Activated CD8-positive, alpha-beta memory T cell treated with anti-CD3 and anti-CD28 coated beads for 36 hours (primary cell): ENCODE data around the gene NEK6. TPM values are rescaled to one million over a fixed set of nuclear protein-coding genes. Genes with fewer than 3 reads are reported as not detected.

Experiments
- CTCF ChIA-PET: fragments of 350-600 bp; sonication (Branson Sonifier 250); formaldehyde crosslinking; loops from one replicate; lab custom pipeline; 2021; ENCODE audit warnings: antibody characterized with exemption; lab: Charles Lee
- POLR2A ChIA-PET: fragments of 350-600 bp; sonication (Branson Sonifier 250); formaldehyde crosslinking; loops from one replicate; lab custom pipeline; 2021; ENCODE audit warnings: antibody characterized with exemption; lab: Charles Lee
- total RNA-seq, 2 experiments: library from RNA; stranded (reverse); gene quantifications; one replicate each; pipeline ENCODE4 v1.2.3, GENCODE V29; 2021

The NEK6 gene
- total RNA-seq, 2 experiments from 2014 or later, result 26.5 to 29.4 TPM

- CTCF ChIA-PET, result no interaction called here
- POLR2A ChIA-PET, result no interaction called here
Observed at GRCh38 chr9:124375726-124376125, 118.0 kb downstream of the NEK6 start.

DNA sequence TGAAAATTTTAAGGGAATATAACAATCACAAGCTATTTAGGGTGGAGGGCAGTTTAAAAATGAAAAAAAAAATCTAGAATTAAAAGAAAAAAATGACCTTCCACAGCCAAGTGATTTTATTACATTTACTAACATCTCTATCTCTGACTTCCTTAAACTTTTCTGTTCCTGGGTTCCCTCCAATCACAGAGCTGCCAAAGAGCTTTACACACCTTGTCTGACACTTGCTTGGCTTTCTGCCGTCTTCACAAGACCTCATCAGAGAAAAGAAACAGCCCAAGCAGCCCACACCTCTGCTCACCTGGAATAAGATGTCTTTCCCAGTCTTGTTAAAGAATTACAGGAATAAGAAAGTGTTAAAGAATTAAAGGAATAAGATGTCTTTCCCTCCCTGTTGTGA lies 118.6 kb downstream of the NEK6 start:
- ChIA-PET CTCF (no interaction called here), POLR2A (no interaction called here)

GRCh38 chr9:124377551-124378406 lies 120.0 kb downstream of the NEK6 start:
- ChIA-PET CTCF (interaction anchor here (0.5 to 0.8 kb wide), 2 partner anchors 9 to 1416 kb away, joined by 3 read pairs; no protein-coding TSS in a partner anchor), POLR2A (no interaction called here)

DNA sequence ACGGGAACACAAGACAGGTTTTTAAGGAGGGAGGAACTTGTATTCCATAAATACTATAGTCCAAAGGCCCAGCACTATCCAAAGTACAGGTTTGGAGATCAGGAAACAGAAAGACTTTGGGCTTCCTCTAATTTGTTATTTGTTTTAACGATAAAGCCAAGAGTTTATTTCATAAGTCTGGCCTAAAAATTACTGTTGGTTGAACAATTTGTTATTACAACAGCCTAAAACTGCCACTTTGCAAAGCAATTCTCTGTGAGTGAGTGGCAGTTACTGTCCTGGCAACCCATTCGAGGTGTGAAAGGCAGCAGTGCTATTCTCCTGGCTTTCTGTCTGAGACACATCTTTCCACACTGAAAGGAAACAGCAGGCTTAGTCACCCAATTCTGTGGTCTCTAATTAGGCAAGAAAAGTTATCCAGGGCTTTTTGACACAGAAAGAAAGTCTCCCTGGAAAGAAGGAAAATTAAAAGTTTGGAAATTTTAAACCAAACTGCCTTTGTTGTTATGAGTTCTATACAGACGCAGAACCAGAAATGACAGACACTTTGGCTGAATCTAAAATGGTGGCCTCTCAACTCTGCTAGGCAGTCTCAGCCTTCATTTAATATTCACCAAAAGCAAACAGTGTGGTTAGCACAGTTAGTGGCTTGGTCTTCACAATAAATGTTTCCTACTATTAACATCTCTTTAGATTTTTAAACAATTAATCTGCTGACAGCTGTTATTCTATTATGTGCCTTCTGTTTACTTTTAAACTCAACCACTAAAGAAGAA lies 123.6 kb downstream of the NEK6 start:
- CTCF ChIA-PET, result no interaction called here
- POLR2A ChIA-PET, result no interaction called here

DNA sequence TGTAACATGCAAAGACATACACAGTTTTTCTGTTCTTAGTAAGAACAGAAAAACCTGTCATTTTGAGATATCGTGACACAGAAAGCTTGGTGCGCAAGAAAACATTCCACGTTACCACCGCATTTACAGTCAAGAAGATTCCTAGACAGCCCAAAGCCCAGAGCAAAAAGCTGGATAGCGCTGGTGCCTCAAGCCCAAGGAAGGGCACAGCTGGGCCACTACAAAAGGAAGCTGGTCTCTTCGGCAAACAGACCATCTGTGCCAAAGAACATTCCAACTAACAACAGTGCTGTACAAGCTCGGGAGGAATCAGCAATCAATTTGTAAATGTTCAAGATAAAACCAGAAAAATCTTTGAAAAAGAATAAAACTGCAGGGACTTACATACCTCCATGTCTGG lies 126.5 kb downstream of the NEK6 start:
- ChIA-PET CTCF (no interaction called here), POLR2A (no interaction called here)

DNA sequence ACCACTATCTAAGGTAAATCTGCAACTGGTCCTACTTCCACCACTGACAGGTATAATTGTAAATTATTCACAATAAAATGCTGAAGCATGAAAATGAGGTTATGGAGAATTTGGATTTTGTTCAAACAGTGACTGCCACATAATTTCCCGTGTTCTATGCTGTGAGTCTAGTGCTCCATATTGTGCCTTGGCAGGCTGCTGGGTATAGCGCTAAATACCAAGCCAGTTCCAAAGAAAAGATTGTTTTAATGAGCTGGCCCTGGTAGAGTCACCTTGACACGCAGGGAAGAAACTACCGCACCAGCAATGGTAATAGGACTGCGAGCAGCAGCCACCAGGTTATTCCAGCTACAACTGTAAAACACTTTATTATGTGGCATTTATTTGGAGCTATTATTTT lies 127.1 kb downstream of the NEK6 start:
- CTCF ChIA-PET, result no interaction called here
- POLR2A ChIA-PET, result no interaction called here

DNA sequence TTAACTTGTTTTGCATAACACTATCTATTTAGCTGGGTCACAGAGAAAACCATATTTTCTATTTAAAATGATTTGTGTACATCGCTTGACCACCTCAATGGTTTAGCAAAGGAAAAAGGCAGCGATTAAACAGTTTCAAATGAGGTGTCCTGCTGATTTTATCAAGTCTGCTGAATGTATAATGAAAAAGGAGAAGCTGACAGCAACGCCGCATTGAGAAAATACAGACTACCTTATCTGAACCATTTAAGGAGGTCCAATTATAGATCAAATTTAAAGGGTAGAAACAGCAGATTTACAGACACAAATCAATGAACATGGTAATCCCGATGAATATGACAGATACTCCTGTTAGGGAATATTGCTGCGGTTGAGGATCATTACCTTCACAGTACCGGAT lies 127.9 kb downstream of the NEK6 start:
- ChIA-PET POLR2A (no interaction called here), CTCF (interaction anchor here (0.6 kb wide), 1 partner anchor 51 kb away, joined by 4 read pairs; no protein-coding TSS in a partner anchor)

- ChIA-PET POLR2A (interaction anchor here (0.6 kb wide), 1 partner anchor 340 kb away, joined by 3 read pairs; no protein-coding TSS in a partner anchor), CTCF (interaction anchor here (0.6 kb wide), 1 partner anchor 50 kb away, joined by 4 read pairs; no protein-coding TSS in a partner anchor)
Observed at GRCh38 chr9:124386201-124386600, 128.5 kb downstream of the NEK6 start.

GRCh38 chr9:124388275-124389048 lies 130.7 kb downstream of the NEK6 start:
- ChIA-PET POLR2A (no interaction called here), CTCF (interaction anchor here (0.8 kb wide), 1 partner anchor 262 kb away, joined by 3 read pairs; no protein-coding TSS in a partner anchor)

- CTCF ChIA-PET, result interaction anchor here (0.8 kb wide), 1 partner anchor 263 kb away, joined by 3 read pairs; no protein-coding TSS in a partner anchor
- POLR2A ChIA-PET, result no interaction called here
Observed at GRCh38 chr9:124389146-124389939, 131.6 kb downstream of the NEK6 start.

- ChIA-PET POLR2A (no interaction called here), CTCF (interaction anchor here (1.4 to 1.6 kb wide), 2 partner anchors 25 to 264 kb away, joined by 4 read pairs; no protein-coding TSS in a partner anchor)
Observed at GRCh38 chr9:124390794-124391658, 133.3 kb downstream of the NEK6 start.

DNA sequence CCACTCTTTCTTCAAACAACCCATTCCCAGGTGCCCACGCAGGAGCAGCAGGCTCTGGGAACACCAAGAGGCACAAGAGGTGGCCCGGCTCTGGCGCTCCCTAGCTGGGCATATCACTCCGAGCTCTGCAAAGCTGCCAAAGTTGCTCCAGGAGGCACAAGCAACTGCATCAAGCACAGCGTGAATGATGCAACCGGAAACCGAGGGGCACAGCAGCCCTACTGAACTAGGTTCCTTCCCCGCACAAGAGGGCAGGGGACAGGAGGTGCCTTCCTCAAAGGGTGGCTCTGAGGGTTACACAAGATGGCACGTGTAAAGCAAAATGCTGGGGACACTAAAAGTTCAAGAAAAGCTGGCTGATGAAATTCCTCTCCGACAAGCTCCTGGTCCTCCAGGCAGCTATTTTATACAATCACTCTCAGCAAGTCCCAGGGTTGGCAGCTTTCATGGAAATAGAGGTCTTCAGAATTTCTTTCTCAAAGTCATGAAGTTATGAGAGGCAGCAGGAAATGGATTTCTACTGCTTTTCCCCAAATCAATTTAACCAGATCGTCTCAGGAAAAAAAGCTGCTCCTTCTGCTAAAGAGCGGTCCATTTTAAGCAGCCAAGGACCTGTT lies 134.6 kb downstream of the NEK6 start:
- ChIA-PET POLR2A (no interaction called here), CTCF (no interaction called here)

GRCh38 chr9:124392871-124393460 lies 135.2 kb downstream of the NEK6 start:
- ChIA-PET CTCF (interaction anchor here (0.9 kb wide), 1 partner anchor 38 kb away, joined by 3 read pairs; no protein-coding TSS in a partner anchor), POLR2A (no interaction called here)

- ChIA-PET CTCF (no interaction called here), POLR2A (interaction anchor here (0.6 kb wide), 1 partner anchor 219 kb away, joined by 3 read pairs; no protein-coding TSS in a partner anchor)
Observed at GRCh38 chr9:124394167-124394566, 136.4 kb downstream of the NEK6 start.

DNA sequence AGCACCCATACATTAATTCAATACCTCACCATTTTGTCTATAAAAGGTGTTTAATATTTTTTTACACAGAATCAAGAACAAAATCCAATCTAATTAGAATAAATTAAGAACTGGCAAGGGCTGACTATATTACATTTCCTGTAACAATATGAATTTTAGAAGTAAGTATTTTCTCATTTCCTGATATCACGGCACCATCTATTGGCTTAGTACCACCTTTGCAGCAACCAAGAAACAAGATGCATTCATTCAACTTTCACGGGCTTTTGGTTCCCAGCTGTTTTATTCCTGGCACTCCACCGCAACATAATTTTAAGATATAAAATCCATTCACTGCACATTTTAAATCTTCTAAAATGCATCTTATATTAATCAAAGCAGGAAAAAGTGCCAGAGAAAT lies 136.8 kb downstream of the NEK6 start:
- CTCF ChIA-PET, result no interaction called here
- POLR2A ChIA-PET, result interaction anchor here (0.6 to 0.7 kb wide), 2 partner anchors 220 to 384 kb away, joined by 3 to 4 read pairs; no protein-coding TSS in a partner anchor

DNA sequence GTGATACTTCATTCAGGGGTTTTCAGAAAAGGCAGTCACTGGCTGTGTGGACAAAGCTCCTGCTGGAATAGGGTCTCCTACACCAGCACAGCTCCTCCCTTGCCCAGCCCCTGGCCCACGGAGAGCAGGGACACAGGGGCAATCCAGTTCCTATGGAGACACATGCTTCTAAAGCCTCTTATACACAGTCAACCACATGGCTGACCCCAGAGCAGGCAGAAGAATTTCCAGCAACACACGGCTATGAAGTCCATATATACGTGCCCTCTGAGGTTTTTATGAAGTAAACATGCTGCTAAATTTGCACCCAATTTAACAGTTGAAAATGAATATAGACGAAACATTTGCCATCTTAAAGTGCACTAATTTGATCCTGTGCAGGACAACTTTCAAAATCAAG lies 138.1 kb downstream of the NEK6 start:
- ChIA-PET CTCF (no interaction called here), POLR2A (no interaction called here)
